ENCODE measurements around the gene TSPAN1. TPM values are rescaled to one million over a fixed set of nuclear protein-coding genes. Genes with fewer than 3 reads are reported as not detected.

TSPAN1 gene
- total and polyA plus RNA-seq, 2 donors: 1.4 to 6.9 TPM

- H3K9me3 ChIP-seq (ENCODE audit: control insufficient read depth in 2 of 2, insufficient read depth in 1 of 2, low read length in 1 of 2): no peaks in the 10 kb centered on the region
- no peaks in the 10 kb centered on the region for H3K36me3 ChIP-seq (ENCODE audit: control insufficient read depth in 2 of 2, insufficient read depth in 2 of 2, low read length in 1 of 2)
- WGBS: 50% methylated on average over 14 of the region's 14 CpGs
- no peak overlapping the region for H3K27ac ChIP-seq (ENCODE audit: low read depth in 1 of 2, low read length in 1 of 2)
- peak overlapping the region; percentile 59 to 70 for H3K4me3 ChIP-seq (ENCODE audit: low read length in 2 of 2)
- peaks cover 0 to 8% of the 10 kb centered on the region in 2 donors for H3K27me3 ChIP-seq (ENCODE audit: control insufficient read depth in 2 of 2, insufficient read depth in 1 of 2, low read length in 1 of 2)
- DNase-seq (ENCODE audit: low read depth in 6 of 9, low spot score in 9 of 9): no peak
- H3K4me1 ChIP-seq (ENCODE audit: control insufficient read depth in 2 of 2, insufficient read depth in 2 of 2, low read length in 2 of 2): peaks cover 8 to 16% of the 10 kb centered on the region in 2 donors
These were observed 29.0 kb downstream of the TSPAN1 start for GRCh38 chr1:46203738-46204405.

DNA sequence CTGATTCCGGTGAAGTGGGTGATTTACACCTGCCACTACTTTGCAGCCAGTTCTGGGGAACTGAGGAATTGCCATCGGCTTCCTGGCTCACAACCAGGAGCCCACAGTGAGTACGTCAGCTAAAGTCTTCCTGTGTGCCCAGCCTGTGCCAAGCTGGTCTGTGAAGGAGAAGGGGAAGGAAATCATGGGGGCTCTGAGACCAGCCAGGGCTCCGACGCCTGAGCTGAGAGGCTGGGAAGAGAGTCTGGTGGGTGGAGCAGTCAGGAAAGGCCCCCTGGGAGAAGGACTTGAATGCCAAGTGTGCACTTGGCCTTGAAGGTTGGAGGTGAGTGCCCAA, 29.5 kb downstream of the TSPAN1 start:
- H3K36me3 ChIP-seq (ENCODE audit: control insufficient read depth in 2 of 2, insufficient read depth in 2 of 2, low read length in 1 of 2): no peaks in the 10 kb centered on the region
- no peak for DNase-seq (ENCODE audit: low read depth in 6 of 9, low spot score in 9 of 9)
- H3K27ac ChIP-seq (ENCODE audit: low read depth in 1 of 2, low read length in 1 of 2): no peak overlapping the region

DNA sequence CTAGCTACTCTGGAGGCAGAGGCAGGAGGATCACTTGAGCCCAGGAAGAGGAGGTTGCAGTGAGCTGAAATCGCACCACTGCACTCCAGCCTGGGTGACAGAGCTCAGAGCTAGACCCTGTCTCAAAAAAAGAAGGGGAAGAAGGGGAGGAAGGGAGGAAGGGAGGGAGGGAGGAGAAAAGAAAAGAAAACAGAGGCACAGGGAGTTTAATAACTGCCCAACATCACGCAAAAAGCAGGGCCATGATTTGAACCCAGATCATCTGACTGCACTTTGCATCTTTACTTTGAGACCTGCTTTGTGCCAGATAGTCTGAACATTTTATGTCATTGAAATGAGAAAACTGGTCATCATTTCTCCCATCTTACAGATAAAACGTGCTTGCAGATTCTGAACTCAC, 30.3 kb downstream of the TSPAN1 start:
- no peak overlapping the region for H3K4me3 ChIP-seq (ENCODE audit: low read length in 2 of 2)

More for the DNA sequence above, 29.5 kb downstream of the TSPAN1 start:
- Histone ChIP-seq H3K4me1 (ENCODE audit: control insufficient read depth in 2 of 2, insufficient read depth in 2 of 2, low read length in 2 of 2) (peaks cover 8 to 14% of the 10 kb centered on the region in 2 donors), H3K4me3 (ENCODE audit: low read length in 2 of 2) (no peak overlapping the region), H3K9me3 (ENCODE audit: control insufficient read depth in 2 of 2, insufficient read depth in 1 of 2, low read length in 1 of 2) (no peaks in the 10 kb centered on the region), H3K27me3 (ENCODE audit: control insufficient read depth in 2 of 2, insufficient read depth in 1 of 2, low read length in 1 of 2) (peaks cover 0 to 8% of the 10 kb centered on the region in 2 donors)
- WGBS: 72% methylated on average over 5 of the region's 5 CpGs

DNA sequence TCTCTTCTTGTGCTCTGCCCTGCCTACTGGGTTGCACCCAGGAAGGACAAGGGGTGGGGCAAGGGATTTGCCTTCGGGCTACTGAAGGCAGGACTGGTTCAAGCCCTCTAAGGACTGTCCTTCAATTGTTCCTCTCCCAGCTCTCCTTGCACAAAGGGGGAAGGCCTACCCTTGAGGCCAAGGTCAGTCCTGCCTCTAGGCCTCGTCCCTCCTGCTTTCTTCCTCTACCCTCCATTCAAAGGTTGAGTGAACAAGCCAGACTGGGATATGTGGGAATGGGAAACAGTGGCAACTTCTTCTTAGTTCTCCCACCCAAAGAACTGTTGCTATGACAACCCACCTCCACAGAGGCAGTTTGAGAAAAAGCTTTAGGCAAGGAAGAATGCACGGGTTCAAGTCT, 30.9 kb downstream of the TSPAN1 start:
- WGBS: 94% methylated on average over 3 of the region's 3 CpGs
- no peak overlapping the region for H3K4me3 ChIP-seq (ENCODE audit: low read length in 2 of 2)
- no peaks in the 10 kb centered on the region for H3K36me3 ChIP-seq (ENCODE audit: control insufficient read depth in 2 of 2, insufficient read depth in 2 of 2, low read length in 1 of 2)
- DNase-seq (ENCODE audit: low read depth in 6 of 9, low spot score in 9 of 9): no peak
- peaks cover 8 to 14% of the 10 kb centered on the region in 2 donors for H3K4me1 ChIP-seq (ENCODE audit: control insufficient read depth in 2 of 2, insufficient read depth in 2 of 2, low read length in 2 of 2)
- H3K27ac ChIP-seq (ENCODE audit: low read depth in 1 of 2, low read length in 1 of 2): no peak overlapping the region
- no peaks in the 10 kb centered on the region for H3K9me3 ChIP-seq (ENCODE audit: control insufficient read depth in 2 of 2, insufficient read depth in 1 of 2, low read length in 1 of 2)
- peaks cover 0 to 8% of the 10 kb centered on the region in 2 donors for H3K27me3 ChIP-seq (ENCODE audit: control insufficient read depth in 2 of 2, insufficient read depth in 1 of 2, low read length in 1 of 2)

More for the DNA sequence above, 30.3 kb downstream of the TSPAN1 start:
- no peak overlapping the region for H3K27ac ChIP-seq (ENCODE audit: low read depth in 1 of 2, low read length in 1 of 2)
- H3K9me3 ChIP-seq (ENCODE audit: control insufficient read depth in 2 of 2, insufficient read depth in 1 of 2, low read length in 1 of 2): no peaks in the 10 kb centered on the region
- WGBS: 96% methylated on average over 3 of the region's 3 CpGs
- no peaks in the 10 kb centered on the region for H3K36me3 ChIP-seq (ENCODE audit: control insufficient read depth in 2 of 2, insufficient read depth in 2 of 2, low read length in 1 of 2)
- DNase-seq (ENCODE audit: low read depth in 6 of 9, low spot score in 9 of 9): no peak
- peaks cover 8 to 14% of the 10 kb centered on the region in 2 donors for H3K4me1 ChIP-seq (ENCODE audit: control insufficient read depth in 2 of 2, insufficient read depth in 2 of 2, low read length in 2 of 2)
- H3K27me3 ChIP-seq (ENCODE audit: control insufficient read depth in 2 of 2, insufficient read depth in 1 of 2, low read length in 1 of 2): peaks cover 0 to 8% of the 10 kb centered on the region in 2 donors

GRCh38 chr1:46206399-46206798, 31.5 kb downstream of the TSPAN1 start:
- Histone ChIP-seq H3K4me1 (ENCODE audit: control insufficient read depth in 2 of 2, insufficient read depth in 2 of 2, low read length in 2 of 2) (peaks cover 8 to 14% of the 10 kb centered on the region in 2 donors), H3K27ac (ENCODE audit: low read depth in 1 of 2, low read length in 1 of 2) (no peak overlapping the region), H3K36me3 (ENCODE audit: control insufficient read depth in 2 of 2, insufficient read depth in 2 of 2, low read length in 1 of 2) (no peaks in the 10 kb centered on the region), H3K9me3 (ENCODE audit: control insufficient read depth in 2 of 2, insufficient read depth in 1 of 2, low read length in 1 of 2) (no peaks in the 10 kb centered on the region), H3K27me3 (ENCODE audit: control insufficient read depth in 2 of 2, insufficient read depth in 1 of 2, low read length in 1 of 2) (peaks cover 0 to 8% of the 10 kb centered on the region in 2 donors), H3K4me3 (ENCODE audit: low read length in 2 of 2) (no peak overlapping the region)
- DNase-seq (ENCODE audit: low read depth in 6 of 9, low spot score in 9 of 9): no peak
- 95% methylated on average over 2 of the region's 2 CpGs for WGBS

DNA sequence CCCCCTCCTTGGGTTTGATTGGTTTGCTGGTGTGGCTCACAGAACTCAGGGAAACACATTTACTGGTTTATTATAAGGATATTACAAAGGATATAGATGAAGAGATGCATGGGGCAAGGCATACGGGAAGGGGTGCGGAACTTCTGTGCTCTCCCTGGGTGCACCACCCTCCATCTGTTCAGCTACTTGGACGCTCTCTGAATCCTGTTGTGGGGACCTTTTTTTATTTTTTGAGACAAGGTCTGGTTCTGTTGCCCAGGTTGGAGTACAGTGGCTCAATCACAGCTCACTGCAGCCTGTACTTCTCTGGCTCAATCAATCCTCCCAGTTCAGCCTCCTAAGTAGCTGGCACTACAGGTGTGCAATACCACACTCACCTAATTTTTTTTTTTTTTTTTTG, 35.7 kb downstream of the TSPAN1 start:
- H3K27me3 ChIP-seq (ENCODE audit: control insufficient read depth in 2 of 2, insufficient read depth in 1 of 2, low read length in 1 of 2): no peaks in the 10 kb centered on the region
- WGBS: over 99% methylated on average over 3 of the region's 3 CpGs
- no peak for DNase-seq (ENCODE audit: low read depth in 6 of 9, low spot score in 9 of 9)
- H3K36me3 ChIP-seq (ENCODE audit: control insufficient read depth in 2 of 2, insufficient read depth in 2 of 2, low read length in 1 of 2): no peaks in the 10 kb centered on the region
- no peak overlapping the region for H3K27ac ChIP-seq (ENCODE audit: low read depth in 1 of 2, low read length in 1 of 2)
- H3K4me1 ChIP-seq (ENCODE audit: control insufficient read depth in 2 of 2, insufficient read depth in 2 of 2, low read length in 2 of 2): no peaks in the 10 kb centered on the region
- H3K4me3 ChIP-seq (ENCODE audit: low read length in 2 of 2): no peak overlapping the region
- no peaks in the 10 kb centered on the region for H3K9me3 ChIP-seq (ENCODE audit: control insufficient read depth in 2 of 2, insufficient read depth in 1 of 2, low read length in 1 of 2)

DNA sequence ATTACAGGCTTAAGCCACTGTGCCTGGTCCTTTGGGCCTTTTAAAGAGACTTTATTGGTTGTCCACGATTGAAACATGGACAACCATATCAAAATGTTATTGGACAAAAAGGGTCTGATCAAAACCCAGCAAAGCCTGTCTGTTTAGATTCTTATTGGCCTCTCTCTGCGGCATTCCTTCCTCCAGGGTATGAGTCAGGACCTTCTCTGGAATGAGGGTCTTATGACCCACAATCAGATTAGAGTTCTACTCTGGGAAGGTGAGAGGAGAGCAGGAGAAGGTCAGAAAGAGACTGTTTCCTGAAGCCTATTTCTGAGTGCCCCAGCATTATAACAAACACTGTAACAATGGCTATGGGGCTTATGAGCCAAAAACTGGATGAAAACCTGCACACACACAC, 36.2 kb downstream of the TSPAN1 start:
- H3K4me1 ChIP-seq (ENCODE audit: control insufficient read depth in 2 of 2, insufficient read depth in 2 of 2, low read length in 2 of 2): no peaks in the 10 kb centered on the region
- 94% methylated on average over 2 of the region's 2 CpGs for WGBS
- H3K27me3 ChIP-seq (ENCODE audit: control insufficient read depth in 2 of 2, insufficient read depth in 1 of 2, low read length in 1 of 2): no peaks in the 10 kb centered on the region
- DNase-seq (ENCODE audit: low read depth in 6 of 9, low spot score in 9 of 9): no peak
- no peaks in the 10 kb centered on the region for H3K36me3 ChIP-seq (ENCODE audit: control insufficient read depth in 2 of 2, insufficient read depth in 2 of 2, low read length in 1 of 2)
- H3K27ac ChIP-seq (ENCODE audit: low read depth in 1 of 2, low read length in 1 of 2): no peak overlapping the region
- H3K9me3 ChIP-seq (ENCODE audit: control insufficient read depth in 2 of 2, insufficient read depth in 1 of 2, low read length in 1 of 2): no peaks in the 10 kb centered on the region
- no peak overlapping the region for H3K4me3 ChIP-seq (ENCODE audit: low read length in 2 of 2)

GRCh38 chr1:46215504-46215903, 40.6 kb downstream of the TSPAN1 start:
- Histone ChIP-seq H3K4me1 (ENCODE audit: control insufficient read depth in 2 of 2, insufficient read depth in 2 of 2, low read length in 2 of 2) (no peaks in the 10 kb centered on the region), H3K4me3 (ENCODE audit: low read length in 2 of 2) (no peak overlapping the region), H3K27me3 (ENCODE audit: control insufficient read depth in 2 of 2, insufficient read depth in 1 of 2, low read length in 1 of 2) (no peaks in the 10 kb centered on the region), H3K36me3 (ENCODE audit: control insufficient read depth in 2 of 2, insufficient read depth in 2 of 2, low read length in 1 of 2) (no peaks in the 10 kb centered on the region), H3K9me3 (ENCODE audit: control insufficient read depth in 2 of 2, insufficient read depth in 1 of 2, low read length in 1 of 2) (no peaks in the 10 kb centered on the region), H3K27ac (ENCODE audit: low read depth in 1 of 2, low read length in 1 of 2) (no peak overlapping the region)
- DNase-seq (ENCODE audit: low read depth in 6 of 9, low spot score in 9 of 9): no peak

- no peaks in the 10 kb centered on the region for H3K27me3 ChIP-seq (ENCODE audit: control insufficient read depth in 2 of 2, insufficient read depth in 1 of 2, low read length in 1 of 2)
- 96% methylated on average over 8 of the region's 8 CpGs for WGBS
- no peaks in the 10 kb centered on the region for H3K36me3 ChIP-seq (ENCODE audit: control insufficient read depth in 2 of 2, insufficient read depth in 2 of 2, low read length in 1 of 2)
- no peak overlapping the region for H3K4me3 ChIP-seq (ENCODE audit: low read length in 2 of 2)
- no peaks in the 10 kb centered on the region for H3K9me3 ChIP-seq (ENCODE audit: control insufficient read depth in 2 of 2, insufficient read depth in 1 of 2, low read length in 1 of 2)
- peak overlapping the region in 1 of 2 donors; percentile 64 for H3K27ac ChIP-seq (ENCODE audit: low read depth in 1 of 2, low read length in 1 of 2)
- DNase-seq (ENCODE audit: low read depth in 6 of 9, low spot score in 9 of 9): peak in 1 of 9 donors; percentile 10
- H3K4me1 ChIP-seq (ENCODE audit: control insufficient read depth in 2 of 2, insufficient read depth in 2 of 2, low read length in 2 of 2): no peaks in the 10 kb centered on the region
These were observed 43.6 kb downstream of the TSPAN1 start for GRCh38 chr1:46218443-46218842.

All from thymus (tissue), 11 donors.